DMS79 treated with DMSO at 0.1 percent for 48 hours (cell line): ENCODE measurements around the gene ADAMTS15.

Experiments
- DNase-seq: peaks from one replicate; lab custom pipeline; 2025; lab: John Stamatoyannopoulos, UW

The ADAMTS15 gene

DNA sequence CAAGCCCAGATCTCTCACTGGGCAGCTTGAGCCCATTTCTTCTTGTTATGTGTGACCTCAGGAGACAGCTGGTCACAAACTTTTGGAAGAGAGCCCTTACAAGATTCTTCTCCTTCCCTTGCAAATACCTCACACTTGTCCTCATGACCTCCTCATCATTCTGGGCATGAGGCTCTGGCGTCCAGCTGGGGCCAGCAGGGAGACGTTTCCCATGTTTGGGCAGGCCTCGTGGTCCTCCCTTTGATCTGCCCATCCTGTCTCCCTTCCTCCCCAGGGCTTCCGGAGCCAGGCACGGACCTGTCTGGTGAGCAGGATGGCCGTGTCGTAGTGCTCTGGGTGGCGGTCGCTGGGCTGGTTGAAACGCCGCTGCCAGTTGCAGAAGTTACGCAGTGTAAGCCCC, 29.7 kb upstream of the ADAMTS15 start:
- no peak for DNase-seq

DNA sequence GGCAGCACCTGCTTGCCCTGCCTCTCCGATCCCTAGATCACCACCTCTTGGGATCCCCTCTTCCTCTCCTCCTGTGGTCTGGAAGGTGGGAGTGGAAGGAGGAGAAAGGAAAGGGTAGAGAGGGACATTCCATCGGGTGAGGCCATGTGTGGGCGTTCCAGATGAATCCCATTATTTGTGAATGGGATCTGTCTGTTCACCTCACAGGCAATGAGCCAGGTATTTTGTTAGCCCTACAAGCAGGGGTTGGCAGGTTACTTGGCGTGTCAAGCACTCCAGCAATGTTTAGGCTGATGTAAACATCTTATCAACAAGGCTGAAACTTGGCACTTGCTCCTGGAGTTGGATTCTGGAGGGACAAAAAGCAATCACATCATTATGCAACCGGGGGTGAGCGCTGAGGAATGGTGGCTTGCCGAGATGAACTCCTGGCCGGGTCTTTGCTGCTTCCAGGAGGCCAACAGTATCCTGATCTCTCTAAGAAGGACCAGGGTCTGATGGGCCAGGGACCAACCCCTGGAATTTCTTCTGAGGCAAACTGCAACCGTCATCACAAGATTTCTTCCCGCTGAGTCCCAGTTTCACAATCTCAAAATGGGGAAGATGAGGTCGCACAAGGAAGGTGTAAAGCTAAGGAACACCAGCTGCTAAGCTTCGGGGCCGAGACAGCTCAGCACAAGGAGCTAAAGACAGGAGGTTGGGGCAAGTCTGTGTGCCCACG, 27.8 kb upstream of the ADAMTS15 start:
- peak; percentile 98 for DNase-seq

DNA sequence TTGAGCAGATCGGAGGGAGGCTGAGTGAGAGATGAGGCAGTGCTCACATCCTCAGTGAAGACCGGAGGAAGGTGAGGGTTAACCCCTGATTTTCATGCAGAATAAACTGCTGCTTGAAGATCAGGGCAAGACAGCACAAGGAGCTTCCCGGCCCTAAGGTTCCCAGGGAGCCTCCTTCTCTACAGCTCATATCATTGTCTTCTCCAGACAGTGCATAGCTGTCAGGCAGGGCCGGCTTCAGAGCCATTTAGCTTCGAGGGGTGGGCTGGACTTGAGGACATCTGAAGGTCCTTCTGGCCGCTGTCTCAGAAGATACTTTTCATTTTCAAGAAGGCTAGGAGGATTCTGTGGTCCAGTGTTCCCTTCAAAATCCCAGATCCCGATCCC, 27.3 kb upstream of the ADAMTS15 start:
- no peak for DNase-seq

DNA sequence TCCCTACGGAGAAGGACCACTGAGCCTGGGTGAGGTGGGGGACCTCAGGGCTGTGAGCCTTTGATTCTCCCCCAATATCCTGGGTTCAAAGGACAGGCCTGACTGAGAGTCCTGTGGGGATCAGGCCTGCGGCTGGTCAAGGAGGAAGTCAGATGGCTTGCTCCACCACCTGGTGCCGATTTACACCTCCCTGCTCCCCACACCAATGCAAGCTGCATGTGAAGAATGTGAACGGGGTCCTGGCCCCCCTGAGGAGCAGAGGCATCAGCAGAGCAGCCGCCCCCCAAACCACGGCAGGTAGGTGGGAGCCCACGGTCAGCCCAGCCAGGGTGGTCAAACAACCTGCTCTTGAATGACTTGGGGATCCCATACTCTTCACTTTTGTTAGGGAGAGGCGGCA, 26.7 kb upstream of the ADAMTS15 start:
- no peak for DNase-seq

DNA sequence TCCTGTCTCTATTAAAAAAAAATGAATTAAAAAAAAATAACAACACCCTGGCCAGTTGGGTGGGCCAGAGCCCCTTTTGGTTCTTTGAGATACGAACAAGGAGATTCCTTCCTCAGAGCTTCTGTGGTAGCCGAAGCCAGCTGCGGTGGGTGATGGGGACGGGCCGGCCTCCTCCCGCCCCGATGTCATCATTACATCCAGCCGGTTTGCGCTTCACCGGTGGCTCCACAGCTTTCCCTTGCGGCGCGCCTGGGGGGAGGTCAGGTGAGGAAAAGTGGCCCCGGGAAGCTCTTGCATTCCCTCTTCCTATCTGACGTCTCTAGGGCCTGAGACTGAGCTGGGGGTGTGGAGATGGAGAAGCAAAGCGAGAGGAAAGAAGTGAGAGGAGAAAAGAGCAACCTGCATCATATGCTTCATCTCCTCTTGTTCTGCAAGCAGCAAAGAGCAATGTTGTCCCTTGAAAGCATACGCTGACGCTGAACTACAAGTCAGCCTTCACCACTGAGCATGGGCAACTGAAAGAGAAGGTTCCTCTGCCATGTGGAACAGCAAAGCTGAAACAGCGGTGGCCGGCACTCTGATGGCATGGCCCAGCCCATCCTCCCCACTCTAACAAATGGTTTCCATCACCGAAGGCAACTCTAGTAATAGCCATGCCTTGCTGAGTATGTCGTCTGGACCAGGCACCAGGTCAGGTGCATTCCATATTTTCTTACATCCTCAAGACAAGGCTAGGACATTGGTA, 26.0 kb upstream of the ADAMTS15 start:
- DNase-seq: no peak

DNA sequence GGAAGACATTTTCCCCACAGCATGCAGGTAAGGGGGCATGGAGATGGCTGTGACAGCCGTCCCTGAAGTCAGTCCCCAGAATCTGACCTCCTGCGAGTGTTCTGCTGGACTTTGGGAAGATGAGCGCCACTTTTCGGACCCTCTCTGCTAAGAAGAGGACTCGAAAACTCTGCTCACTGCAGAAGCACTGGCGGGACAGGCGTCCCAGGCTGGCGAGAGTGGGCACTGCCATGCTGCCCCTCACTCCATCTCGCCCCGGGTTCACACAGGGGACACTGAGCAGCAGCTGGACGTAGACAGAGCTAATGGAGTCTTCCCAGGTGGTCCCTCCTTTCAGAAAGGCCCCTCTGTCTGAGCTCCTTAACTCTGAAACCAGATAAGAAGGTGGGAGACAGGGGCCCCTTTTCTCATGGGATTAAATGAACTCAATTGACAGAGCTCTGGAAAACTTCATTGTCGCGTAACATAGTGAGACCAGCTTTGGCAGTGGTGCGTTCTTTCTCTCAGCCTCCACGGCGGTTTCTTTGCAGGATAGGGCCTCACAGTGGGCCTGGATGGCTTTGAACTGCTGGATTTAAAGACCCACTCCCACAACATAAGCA, 24.8 kb upstream of the ADAMTS15 start:
- no peak for DNase-seq

DNA sequence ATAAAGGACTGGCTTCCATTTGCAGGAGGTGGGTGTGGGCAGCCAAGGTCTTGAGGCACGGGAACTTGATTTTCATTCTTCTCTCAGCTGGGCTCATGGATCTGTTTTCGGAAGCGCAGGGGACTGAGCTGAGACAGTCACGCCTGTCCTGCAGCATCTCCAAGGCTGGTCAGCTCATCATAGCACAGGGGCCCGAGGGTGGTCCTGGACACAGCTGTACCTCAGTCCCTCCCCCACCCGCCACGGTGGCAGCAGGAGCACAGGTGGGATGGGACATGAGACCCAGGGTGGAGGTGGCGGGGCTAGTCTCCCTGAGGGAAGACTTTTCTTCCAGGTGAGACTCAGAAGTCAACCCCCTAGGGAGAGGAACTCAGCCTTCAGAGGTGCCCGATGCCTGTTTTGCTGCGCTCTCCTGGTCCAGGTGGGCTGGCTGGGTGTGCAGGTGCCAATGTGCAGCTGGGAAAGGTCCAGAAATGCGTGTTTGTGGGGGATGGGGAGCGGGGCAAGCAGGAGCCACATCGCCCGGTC, 23.8 kb upstream of the ADAMTS15 start:
- DNase-seq: no peak

DNA sequence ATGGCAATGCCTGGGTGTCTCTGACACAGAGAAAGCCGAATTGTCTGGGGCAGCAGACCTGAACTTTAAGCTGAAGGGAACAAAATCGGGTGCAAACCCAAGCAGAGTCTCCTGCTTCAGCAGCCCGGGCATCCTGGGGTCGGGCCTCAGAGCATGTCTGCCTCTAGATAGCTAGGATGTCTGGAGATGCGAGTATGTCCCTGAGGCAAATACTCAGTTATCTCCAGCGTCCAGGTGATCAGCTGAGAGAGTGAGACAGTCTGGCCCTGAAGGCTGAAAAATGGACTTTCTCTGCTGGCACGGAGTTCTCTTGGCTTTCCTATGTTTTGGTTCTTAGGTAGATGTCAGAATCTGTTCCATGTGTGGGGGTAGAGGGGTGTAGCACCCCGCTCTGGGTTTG, 23.3 kb upstream of the ADAMTS15 start:
- no peak for DNase-seq

DNA sequence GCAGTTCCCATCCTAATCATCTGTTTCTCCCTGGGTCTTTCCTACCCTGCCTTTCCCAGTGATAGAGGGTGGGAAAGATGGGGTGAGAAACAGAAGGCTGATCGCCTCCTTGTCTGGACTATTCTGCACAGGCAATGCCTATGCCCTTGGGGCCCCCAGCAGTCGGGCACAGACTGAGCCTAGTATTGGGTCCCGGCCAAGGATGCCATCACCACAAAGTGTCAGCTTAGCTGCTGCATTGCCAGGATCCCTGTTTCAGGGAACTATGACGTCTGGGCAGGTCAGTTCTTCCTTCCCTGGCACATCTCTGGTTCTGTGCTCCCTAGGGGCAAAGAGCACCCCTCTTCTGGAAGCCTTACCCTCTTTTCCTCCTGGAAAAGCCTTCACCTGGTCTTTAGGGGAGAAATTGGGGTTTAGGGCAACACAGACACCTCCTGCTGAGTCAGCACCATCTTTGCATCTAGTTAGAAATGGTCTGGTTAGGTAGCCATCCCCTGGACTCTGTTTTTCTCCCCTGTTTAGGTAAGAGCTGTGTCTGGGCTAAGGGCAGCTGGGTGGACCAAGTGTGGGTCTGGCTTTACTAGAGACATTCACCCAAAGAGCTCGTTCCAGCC, 22.1 kb upstream of the ADAMTS15 start:
- DNase-seq: no peak

DNA sequence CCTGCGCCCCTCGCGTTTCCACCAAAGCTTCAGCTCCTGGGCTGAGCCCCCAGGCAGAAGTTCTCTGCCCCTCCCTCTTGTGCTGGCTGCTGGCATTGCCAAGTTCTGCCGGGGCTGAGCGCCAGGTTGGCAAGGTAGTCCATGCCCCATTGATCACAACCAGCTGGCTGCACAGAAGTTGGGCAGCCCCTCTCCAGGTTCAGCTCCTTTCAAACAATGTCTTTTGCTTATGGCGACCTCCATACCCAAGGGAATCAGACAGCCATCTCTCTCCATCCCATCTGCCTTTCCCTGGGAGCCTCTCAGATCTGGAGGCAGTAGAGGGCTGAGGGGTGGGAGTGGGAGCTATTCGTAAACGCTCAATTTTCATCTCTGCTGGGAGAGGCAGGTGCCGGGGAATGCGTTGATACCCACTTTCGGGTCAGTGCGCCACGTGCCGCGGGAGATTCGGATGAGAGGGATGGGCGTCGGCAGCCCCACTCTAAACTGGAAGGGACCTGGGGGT, 21.6 kb upstream of the ADAMTS15 start:
- peak; percentile 67 for DNase-seq

DNA sequence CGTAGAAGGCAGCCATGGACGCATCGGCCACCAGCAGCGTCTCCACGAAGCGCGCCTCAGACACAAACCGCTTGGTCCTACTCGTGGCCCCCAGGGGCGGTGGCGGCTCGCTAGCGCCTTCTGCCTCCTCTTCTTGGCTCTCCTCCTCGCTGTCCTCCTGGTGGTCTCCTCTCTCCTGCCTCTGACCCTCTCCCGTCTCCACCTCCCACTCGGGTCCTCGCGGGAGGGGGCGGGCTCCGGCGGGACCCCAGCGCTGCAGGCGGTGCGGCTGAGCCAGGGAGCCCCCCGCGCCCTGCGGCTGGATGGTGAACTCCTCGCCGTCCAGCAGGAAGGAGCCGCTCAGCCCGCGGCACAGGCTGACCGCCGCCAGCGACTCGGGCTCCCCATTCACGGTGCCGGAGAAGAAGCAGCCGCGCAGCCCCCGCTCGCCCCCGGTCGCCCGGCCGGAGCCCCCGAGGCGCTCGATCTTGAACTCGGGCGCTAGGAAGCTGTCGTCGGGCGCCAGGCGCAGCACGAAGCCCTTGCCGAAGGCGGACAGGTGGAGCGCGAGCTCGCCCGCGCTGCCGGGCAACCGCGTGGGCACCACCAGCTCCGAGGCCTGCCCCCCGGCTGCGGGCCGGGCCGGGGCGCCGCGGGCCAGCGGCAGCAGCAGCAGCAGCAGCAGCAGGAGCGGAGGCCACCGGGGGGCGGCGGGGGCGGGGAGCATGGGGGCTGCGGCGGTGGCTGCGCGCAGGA, 20.7 kb upstream of the ADAMTS15 start:
- DNase-seq: no peak

DNA sequence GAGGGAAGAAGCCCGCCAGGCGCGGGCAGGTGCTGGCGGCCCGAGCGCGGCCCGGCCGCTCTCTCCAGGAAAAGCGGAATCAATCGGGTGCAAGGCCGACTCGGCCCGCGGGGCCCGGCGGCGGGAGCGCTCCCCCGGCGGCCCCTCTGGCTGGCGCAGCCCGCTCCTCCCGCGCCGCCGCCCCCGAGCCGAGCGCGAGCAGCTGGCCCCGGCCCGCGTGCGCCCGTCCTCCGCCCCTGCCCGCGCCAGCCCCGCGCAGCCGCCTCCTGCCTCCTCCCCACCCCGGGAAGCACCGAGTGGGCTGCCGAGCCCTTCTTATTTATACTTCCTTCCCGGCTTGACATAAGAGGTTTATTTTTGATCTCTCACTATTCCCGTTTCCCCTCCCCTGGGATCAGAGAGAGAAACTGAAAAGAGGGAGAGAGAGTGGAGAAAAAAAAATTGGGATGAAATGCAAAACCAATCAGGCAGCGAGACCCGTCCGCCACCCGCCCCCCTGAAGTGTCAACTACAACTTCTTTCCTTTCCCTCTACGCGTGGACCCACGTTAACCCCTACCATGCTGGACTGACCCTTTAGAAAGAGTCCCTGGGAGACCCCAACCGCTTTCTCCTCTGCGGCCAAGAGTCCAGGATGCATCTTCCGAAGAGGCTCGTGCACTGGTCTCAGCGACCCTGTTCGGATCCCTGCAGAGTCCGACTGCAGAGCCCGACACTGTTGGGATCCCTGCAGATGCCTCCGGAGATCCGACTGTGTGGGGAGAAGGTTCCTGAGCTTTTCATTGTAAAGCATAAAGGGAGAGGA, 19.9 kb upstream of the ADAMTS15 start, which contains the start of gene ADAMTS8:
TSS of gene ADAMTS8 (minus strand) at position 294 of the 804 bp plus-strand sequence. CDS start 323 bp downstream, outside the sequence.
- peak; percentile 24 for DNase-seq

DNA sequence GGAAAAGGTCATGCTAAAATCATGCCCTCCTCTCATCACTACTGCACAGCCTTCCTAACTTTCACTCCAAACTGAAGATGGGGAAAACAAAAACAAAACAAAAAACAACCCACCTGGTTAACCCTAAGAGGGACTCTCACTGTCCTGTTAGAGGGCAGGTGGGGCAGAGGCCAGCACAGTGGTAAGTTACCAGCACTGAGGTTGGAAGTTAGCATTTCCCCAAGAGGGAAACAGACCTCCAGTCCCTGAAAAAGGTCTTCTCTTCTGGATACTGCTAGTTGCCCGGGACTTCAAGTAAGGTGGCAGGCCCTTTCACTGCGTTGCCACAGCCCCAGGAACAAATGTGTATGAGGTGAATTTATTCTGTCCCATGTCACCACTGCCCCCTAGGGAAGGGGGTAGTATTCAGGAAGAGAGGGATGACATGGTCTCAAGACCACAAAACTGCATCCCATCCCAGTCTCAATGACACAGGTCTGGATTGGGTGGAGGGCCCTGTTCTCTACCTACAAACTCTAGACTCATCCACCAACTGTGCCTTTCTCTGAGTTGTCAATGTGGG, 19.2 kb upstream of the ADAMTS15 start:
- DNase-seq: no peak

DNA sequence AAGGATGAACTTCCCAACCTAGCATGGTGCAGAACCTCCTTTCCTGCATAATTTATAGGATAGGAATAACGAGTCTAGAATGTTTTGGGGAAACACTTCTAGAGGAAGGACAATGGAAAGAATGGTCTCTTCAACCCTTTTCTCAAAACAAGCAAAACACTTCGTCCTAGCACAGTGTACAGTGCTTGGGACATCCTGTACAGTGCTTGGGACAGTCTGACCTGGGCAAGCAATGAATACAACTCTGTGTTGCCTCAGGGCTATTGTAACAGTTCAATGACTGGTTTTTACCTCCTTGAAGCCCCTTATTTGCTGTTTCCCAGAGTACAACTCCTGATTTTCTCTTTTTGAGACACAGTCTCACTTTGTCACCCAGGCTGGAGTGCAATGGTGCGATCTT, 18.5 kb upstream of the ADAMTS15 start:
- no peak for DNase-seq

DNA sequence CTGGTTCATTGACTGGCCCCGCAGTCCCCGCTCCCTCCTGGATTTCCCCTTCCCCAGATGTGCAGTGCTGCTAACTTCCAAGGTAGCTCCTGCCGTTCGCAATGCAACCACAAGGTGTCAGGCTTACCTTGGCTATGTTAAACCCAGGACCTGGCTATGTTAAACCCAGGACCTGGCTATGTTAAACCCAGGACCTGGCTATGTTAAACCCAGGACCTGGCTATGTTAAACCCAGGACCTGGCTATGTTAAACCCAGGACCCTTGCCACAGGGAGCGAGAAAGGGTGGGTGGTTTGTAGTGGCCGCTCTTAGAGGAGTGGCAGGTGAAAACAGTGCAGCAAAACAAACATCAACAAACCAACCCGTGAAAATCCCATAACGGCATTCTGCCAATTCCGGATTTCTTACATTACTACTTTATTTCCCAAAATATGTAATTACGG, 17.1 kb upstream of the ADAMTS15 start:
- DNase-seq: peak; percentile 34

DNA sequence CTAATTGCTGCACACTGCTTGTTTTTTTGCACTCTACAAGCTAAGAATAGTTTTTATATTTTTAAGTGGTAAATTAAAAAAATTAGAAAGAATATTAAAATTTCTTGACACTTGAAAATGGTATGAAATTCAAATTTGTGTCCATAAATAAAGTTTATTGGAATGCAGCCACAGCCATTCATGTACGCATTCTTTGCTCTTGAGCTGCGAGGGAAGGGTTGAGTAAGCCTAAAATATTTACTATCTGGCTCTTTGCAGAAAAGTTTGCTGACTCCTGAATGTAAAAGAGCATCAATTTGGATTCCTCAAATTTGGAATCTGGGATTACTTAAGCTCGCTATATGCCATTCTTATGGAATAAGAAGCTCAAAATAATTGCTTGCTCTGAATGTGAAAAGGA, 16.6 kb upstream of the ADAMTS15 start:
- DNase-seq: no peak

DNA sequence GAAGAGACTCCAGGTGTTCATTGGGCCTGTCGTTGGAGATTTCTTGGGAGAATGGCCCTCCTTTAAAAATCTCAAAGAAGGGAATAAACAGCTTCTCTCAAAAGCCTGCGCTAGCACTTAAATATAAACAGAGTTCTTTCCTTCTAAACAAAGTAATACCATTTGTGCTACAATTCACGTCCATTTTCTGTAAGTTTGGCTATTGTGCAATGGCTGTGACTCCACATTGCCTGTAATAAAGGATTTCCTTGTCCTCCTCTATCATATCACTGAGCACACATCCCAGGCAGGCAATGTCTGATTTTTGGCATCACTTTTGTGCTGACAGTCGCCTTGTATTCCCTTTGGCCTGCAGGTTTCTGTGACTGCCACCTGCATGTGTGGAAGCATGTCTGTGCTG, 15.1 kb upstream of the ADAMTS15 start:
- DNase-seq: no peak

DNA sequence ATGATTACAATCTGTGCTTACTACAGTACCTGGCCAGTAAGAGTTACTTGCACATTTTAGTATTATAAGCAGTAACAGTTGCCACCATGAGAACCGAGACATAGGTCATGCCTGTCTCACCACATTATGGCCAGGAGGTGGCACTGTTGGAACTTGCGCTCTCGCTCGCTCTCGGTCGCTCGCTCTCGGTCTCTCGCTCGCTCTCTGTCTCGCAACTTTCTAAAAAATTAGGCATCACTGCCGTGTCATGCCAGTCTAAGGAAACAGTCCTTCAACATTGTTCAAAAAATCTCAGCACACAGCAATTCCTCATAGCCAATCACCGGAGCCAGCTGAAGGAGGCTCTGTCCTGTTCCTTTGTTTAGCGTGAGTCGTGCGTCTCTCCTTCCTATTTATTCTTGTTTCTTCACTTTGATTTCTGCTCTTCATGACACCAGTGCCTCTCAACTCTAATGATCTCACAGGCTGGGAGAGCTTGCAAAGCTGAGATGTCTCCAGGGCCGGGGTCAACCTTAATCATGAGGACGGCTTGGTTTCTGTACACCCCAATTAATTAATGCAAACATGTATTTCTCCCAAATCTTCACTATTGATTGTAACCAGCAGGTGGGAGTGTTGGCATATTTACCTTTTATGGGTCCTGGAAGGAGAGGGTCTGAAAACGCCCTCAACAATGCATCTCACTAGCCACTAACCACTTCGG, 13.8 kb upstream of the ADAMTS15 start:
- DNase-seq: peak; percentile 93

DNA sequence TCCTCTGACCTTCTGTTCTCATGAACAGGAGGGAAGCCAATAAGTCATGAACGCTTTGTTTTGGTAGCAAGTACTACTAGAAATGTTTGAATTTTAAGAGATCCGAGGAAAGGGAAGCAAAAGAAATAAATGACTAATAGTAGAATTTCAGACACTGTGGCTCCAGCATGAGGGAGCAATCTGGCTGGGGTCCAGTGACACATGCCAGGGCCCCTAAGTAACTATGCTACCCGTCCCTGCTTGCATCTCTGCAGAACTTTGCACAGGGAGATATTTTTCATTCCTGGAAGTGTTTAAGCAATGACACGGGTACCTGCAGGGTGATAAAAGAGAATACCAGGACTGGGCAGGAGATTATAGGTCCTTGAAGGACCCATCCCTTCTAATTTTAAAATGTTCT, 12.8 kb upstream of the ADAMTS15 start:
- no peak for DNase-seq

DNA sequence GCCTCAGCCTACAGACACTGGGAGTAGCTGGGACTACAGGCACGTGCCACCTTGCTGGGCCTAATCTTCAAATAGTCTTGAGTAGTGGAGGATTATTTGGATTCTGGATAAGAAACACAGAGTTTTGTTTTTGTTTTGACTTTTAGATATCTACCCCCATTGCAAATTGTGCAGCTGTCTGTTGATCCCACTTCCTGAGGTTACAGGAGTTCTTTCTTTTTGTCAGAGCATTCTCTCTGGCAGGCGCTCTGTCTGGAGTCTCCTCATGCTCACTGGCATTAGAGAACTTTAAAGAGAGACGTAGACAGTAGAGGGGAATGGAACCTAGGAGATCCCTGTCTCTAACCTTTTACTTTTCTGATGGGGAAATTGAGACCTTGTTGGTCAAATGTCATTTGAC, 12.3 kb upstream of the ADAMTS15 start:
- DNase-seq: no peak
